ENCODE data around the gene CCL20. TPM values are rescaled to one million over a fixed set of nuclear protein-coding genes. Genes with fewer than 3 reads are reported as not detected.

Gene CCL20
- total and polyA plus RNA-seq, 2 of the 8 experiments (the other 6 are each of a cell fraction or from before 2014, with no cell fraction given): not detected

GRCh38 chr2:227782804-227783203, 30.8 kb upstream of the CCL20 start:
- Histone ChIP-seq H3K4me1 (replicated peaks in 1 of 4; ENCODE audit: control insufficient read depth in 3 of 4, insufficient read depth in 4 of 4, low read length in 3 of 4) (no peaks in the 10 kb centered on the region), H3K4ac (replicated peaks; ENCODE audit: insufficient read length, low read depth, low read length) (no peak overlapping the region), H3K36me3 (ENCODE audit: control insufficient read depth in 2 of 4, insufficient read depth in 4 of 4, low read length in 3 of 4) (no peaks in the 10 kb centered on the region), H2AFZ (ENCODE audit: low read length) (no peak overlapping the region), H3K9ac (replicated peaks in 1 of 4; ENCODE audit: extremely low read depth in 1 of 4, low read depth in 3 of 4, low read length in 3 of 4) (no peak overlapping the region), H3K9me3 (ENCODE audit: insufficient read depth in 2 of 2, low read depth in 1 of 2, low read length in 1 of 2) (no peaks in the 10 kb centered on the region), H3K23ac (ENCODE audit: insufficient read length) (no peak overlapping the region), H2BK20ac (ENCODE audit: low read length) (no peak overlapping the region), H3K4me3 (ENCODE audit: extremely low read depth in 1 of 4, insufficient read depth in 2 of 4, low read depth in 3 of 4, low read length in 4 of 4) (no peak overlapping the region), H4K91ac (replicated peaks; ENCODE audit: insufficient read length, low read length) (no peak overlapping the region), H3K4me2 (ENCODE audit: insufficient read depth in 1 of 2, low read depth in 2 of 2, low read length in 2 of 2) (no peak overlapping the region), H3K56ac (replicated peaks; ENCODE audit: insufficient read length, low read depth, low read length) (no peak overlapping the region), H3K27me3 (replicated peaks in 1 of 4; ENCODE audit: control insufficient read depth in 3 of 4, extremely low read depth in 1 of 4, insufficient read depth in 3 of 4, low read length in 3 of 4) (no peaks in the 10 kb centered on the region), H2BK120ac (replicated peaks; ENCODE audit: low read depth, low read length) (no peak overlapping the region), H4K5ac (ENCODE audit: insufficient read length, low read depth, low read length) (no peak overlapping the region), H3K23me2 (ENCODE audit: low read depth, low read length) (no peaks in the 10 kb centered on the region), H2BK5ac (ENCODE audit: low read depth, low read length) (no peak overlapping the region), H4K20me1 (replicated peaks in 1 of 2; ENCODE audit: control insufficient read depth in 1 of 2, insufficient read depth in 2 of 2, low read length in 2 of 2) (no peaks in the 10 kb centered on the region), H3K27ac (ENCODE audit: low read depth, low read length) (no peak overlapping the region), H2BK12ac (ENCODE audit: low read depth, low read length) (no peak overlapping the region), H2BK15ac (ENCODE audit: low read length) (no peak overlapping the region), H2AK5ac (ENCODE audit: low read depth, low read length) (no peak overlapping the region), H3K14ac (ENCODE audit: insufficient read length) (no peak overlapping the region), H3K18ac (ENCODE audit: extremely low read depth, low read length) (no peak overlapping the region), H3K79me2 (ENCODE audit: control insufficient read depth in 1 of 2, insufficient read depth in 2 of 2, low read length in 2 of 2) (no peaks in the 10 kb centered on the region), H3K79me1 (ENCODE audit: low read depth, low read length) (no peaks in the 10 kb centered on the region), H4K8ac (ENCODE audit: extremely low read depth, insufficient read depth, low read length) (no peak overlapping the region)
- no peak for DNase-seq (ENCODE audit: low read depth in 1 of 2, low spot score in 2 of 2)
- CTCF ChIA-PET (ENCODE audit: partially characterized antibody): interaction anchor here (0.6 to 4.3 kb wide), 4 partner anchors 9 to 79 kb away, joined by 3 to 26 read pairs (median 14); no protein-coding TSS in a partner anchor
- POLR2A ChIA-PET (ENCODE audit: partially characterized antibody): interaction anchor here (0.6 kb wide), 1 partner anchor 57 kb away, joined by 4 read pairs; no protein-coding TSS in a partner anchor
- no peak for FAIRE-seq
- 90% methylated on average over 5 of the region's 5 CpGs; no CpG with 5 or more reads in 1 of the 2 experiments for WGBS, 2 experiments (ENCODE audit: extremely low coverage in 1 of 2, insufficient coverage in 1 of 2, insufficient read length in 1 of 2, insufficient replicate concordance in 2 of 2, low coverage in 1 of 2, low lambda C conversion rate in 2 of 2, missing lambda C conversion rate in 1 of 2)
- TF ChIP-seq SIX5 (IDR thresholded peaks at IDR 0.05; ENCODE audit: low read depth, low read length): no peak
- TF ChIP-seq POU5F1 (IDR thresholded peaks at IDR 0.05; ENCODE audit: low read depth, low read length): no peak
- no peak for TF ChIP-seq BACH1 (IDR thresholded peaks at IDR 0.05; ENCODE audit: low read length)
- no peak for TF ChIP-seq GABPA (IDR thresholded peaks at IDR 0.05; ENCODE audit: borderline replicate concordance, insufficient read depth, low read length)
- no peak for TF ChIP-seq TCF12 (IDR thresholded peaks at IDR 0.05; ENCODE audit: low read depth, low read length)
- no peak for TF ChIP-seq ATF3 (IDR thresholded peaks at IDR 0.05; ENCODE audit: insufficient read depth, low read depth, low read length)
- no peak for TF ChIP-seq SIRT6 (IDR thresholded peaks at IDR 0.05; ENCODE audit: low read length)
- no peak for TF ChIP-seq TEAD4 (IDR thresholded peaks at IDR 0.05; ENCODE audit: low read depth, low read length)
- no peak for TF ChIP-seq SIN3A (conservative IDR thresholded peaks at IDR 0.05 in 1 of 2, IDR thresholded peaks at IDR 0.05 in 1 of 2; ENCODE audit: low read depth in 1 of 2, low read length in 2 of 2)
- TF ChIP-seq HDAC2 (IDR thresholded peaks at IDR 0.05; ENCODE audit: borderline replicate concordance in 1 of 2, low read depth in 2 of 2, low read length in 2 of 2): no peak
- TF ChIP-seq BCL11A (IDR thresholded peaks at IDR 0.05; ENCODE audit: low read depth in 2 of 2, low read length in 2 of 2): no peak

Measured in H1 (cell line).